HepG2 (cell line): Measurements from ENCODE around the gene PLXNB2.

Experiments
- EZH2 ChIP-seq: conservative IDR thresholded peaks from 2 replicates; pipeline ENCODE4 v1.6.1; 2012; ENCODE audit warnings: mild to moderate bottlenecking, low read depth, low read length, moderate library complexity
- FOXK1 ChIP-seq: sonication (generic); formaldehyde crosslinking; IDR thresholded peaks from 2 replicates; pipeline ENCODE4 v1.4.0; 2020; ENCODE audit warnings: low read depth, missing genetic modification reagents, borderline replicate concordance
- PHF5A ChIP-seq: IDR thresholded peaks from one replicate; pipeline ENCODE4 v1.6.1; 2018; ENCODE audit warnings: low read depth, missing genetic modification reagents; ENCODE audit not compliant: unreplicated experiment
- RBFOX2 ChIP-seq: fragments of 200-400 bp; formaldehyde crosslinking; IDR thresholded peaks from 2 replicates; pipeline ENCODE4 v1.6.1; 2017; ENCODE audit warnings: low read depth, mild to moderate bottlenecking, low read length
- SMC3 ChIP-seq: IDR thresholded peaks from 2 replicates; pipeline ENCODE4 v1.6.1; 2011; ENCODE audit warnings: low read length, improper control_type of control experiment
- SRSF9 ChIP-seq: fragments of 200-400 bp; formaldehyde crosslinking; IDR thresholded peaks from 2 replicates; pipeline ENCODE4 v1.6.1; 2018; ENCODE audit warnings: borderline replicate concordance, mild to moderate bottlenecking, low read depth, low read length; ENCODE audit not compliant: insufficient read depth, poor library complexity, severe bottlenecking
- ZNF33A ChIP-seq: sonication (generic); formaldehyde crosslinking; IDR thresholded peaks from 2 replicates; pipeline ENCODE4 v1.5.1; 2020; ENCODE audit warnings: missing genetic modification reagents, mild to moderate bottlenecking, moderate library complexity, borderline replicate concordance
- ZNF790 ChIP-seq: sonication (generic); formaldehyde crosslinking; IDR thresholded peaks from 2 replicates; pipeline ENCODE4 v1.8.0; 2022; ENCODE audit warnings: missing genetic modification reagents, mild to moderate bottlenecking, borderline replicate concordance
- TF ChIP-seq, protein P1 (sequence below): sonication (generic); formaldehyde crosslinking; IDR thresholded peaks from one replicate; pipeline ENCODE4 v1.5.1; 2020; ENCODE audit warnings: mild to moderate bottlenecking, missing genetic modification reagents; ENCODE audit errors: not compliant biosample characterization
- TF ChIP-seq, protein P2 (sequence below): sonication (generic); formaldehyde crosslinking; IDR thresholded peaks from 2 replicates; pipeline ENCODE4 v1.4.0; 2020; ENCODE audit warnings: missing genetic modification reagents
- TF ChIP-seq, protein P3 (sequence below): sonication (generic); formaldehyde crosslinking; IDR thresholded peaks from 2 replicates; pipeline ENCODE4 v1.5.0; 2020; ENCODE audit warnings: mild to moderate bottlenecking, missing genetic modification reagents, moderate library complexity

DNA sequence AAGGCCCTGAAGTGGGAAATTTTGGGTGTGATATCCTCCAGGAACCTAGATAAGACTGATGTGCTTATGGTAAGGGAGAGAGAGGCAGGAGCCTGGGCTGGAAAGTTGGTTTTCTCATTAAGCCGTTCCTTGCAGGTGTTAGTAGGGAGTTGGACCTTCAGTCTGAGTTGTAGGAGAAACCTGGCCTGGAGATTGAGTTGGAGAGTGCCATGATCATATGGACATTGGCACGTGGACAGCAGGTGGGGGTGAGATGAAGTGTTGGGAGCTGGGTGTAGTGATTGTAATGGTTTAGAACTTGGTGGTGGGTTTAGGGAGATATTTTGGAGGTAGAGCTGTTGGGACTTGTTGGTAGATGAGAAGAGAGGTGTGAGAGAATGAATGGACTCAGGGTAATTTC lies 40.6 kb upstream of the PLXNB2 start:
- TF ChIP-seq RBFOX2, result no peak
- TF ChIP-seq, protein P1, sequence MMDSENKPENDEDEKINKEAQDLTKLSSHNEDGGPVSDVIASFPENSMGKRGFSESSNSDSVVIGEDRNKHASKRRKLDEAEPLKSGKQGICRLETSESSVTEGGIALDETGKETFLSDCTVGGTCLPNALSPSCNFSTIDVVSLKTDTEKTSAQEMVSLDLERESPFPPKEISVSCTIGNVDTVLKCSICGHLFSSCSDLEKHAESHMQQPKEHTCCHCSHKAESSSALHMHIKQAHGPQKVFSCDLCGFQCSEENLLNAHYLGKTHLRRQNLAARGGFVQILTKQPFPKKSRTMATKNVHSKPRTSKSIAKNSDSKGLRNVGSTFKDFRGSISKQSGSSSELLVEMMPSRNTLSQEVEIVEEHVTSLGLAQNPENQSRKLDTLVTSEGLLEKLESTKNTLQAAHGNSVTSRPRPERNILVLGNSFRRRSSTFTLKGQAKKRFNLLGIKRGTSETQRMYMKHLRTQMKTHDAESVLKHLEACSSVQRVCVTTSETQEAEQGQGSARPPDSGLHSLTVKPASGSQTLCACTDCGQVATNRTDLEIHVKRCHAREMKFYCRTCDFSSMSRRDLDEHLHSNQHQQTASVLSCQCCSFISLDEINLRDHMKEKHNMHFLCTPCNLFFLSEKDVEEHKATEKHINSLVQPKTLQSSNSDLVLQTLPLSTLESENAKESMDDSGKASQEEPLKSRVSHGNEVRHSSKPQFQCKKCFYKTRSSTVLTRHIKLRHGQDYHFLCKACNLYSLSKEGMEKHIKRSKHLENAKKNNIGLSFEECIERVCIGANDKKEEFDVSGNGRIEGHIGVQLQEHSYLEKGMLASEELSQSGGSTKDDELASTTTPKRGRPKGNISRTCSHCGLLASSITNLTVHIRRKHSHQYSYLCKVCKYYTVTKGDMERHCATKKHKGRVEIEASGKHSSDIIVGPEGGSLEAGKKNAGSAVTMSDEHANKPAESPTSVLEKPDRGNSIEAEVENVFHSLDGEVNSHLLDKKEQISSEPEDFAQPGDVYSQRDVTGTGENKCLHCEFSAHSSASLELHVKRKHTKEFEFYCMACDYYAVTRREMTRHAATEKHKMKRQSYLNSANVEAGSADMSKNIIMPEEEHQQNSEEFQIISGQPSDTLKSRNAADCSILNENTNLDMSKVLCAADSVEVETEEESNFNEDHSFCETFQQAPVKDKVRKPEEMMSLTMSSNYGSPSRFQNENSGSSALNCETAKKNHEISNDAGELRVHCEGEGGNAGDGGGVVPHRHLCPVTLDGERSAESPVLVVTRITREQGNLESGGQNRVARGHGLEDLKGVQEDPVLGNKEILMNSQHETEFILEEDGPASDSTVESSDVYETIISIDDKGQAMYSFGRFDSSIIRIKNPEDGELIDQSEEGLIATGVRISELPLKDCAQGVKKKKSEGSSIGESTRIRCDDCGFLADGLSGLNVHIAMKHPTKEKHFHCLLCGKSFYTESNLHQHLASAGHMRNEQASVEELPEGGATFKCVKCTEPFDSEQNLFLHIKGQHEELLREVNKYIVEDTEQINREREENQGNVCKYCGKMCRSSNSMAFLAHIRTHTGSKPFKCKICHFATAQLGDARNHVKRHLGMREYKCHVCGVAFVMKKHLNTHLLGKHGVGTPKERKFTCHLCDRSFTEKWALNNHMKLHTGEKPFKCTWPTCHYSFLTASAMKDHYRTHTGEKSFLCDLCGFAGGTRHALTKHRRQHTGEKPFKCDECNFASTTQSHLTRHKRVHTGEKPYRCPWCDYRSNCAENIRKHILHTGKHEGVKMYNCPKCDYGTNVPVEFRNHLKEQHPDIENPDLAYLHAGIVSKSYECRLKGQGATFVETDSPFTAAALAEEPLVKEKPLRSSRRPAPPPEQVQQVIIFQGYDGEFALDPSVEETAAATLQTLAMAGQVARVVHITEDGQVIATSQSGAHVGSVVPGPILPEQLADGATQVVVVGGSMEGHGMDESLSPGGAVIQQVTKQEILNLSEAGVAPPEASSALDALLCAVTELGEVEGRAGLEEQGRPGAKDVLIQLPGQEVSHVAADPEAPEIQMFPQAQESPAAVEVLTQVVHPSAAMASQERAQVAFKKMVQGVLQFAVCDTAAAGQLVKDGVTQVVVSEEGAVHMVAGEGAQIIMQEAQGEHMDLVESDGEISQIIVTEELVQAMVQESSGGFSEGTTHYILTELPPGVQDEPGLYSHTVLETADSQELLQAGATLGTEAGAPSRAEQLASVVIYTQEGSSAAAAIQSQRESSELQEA (CRISPR knock-in tag), result no peak
- TF ChIP-seq ZNF790, result no peak
- TF ChIP-seq EZH2, result no peak
- no peak for TF ChIP-seq SRSF9
- TF ChIP-seq SMC3, result no peak
- no peak for TF ChIP-seq FOXK1
- TF ChIP-seq, protein P2, sequence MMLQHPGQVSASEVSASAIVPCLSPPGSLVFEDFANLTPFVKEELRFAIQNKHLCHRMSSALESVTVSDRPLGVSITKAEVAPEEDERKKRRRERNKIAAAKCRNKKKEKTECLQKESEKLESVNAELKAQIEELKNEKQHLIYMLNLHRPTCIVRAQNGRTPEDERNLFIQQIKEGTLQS (CRISPR knock-in tag), result no peak
- TF ChIP-seq PHF5A (CRISPR knock-in tag), result no peak
- TF ChIP-seq ZNF33A (CRISPR knock-in tag), result no peak
- TF ChIP-seq, protein P3, sequence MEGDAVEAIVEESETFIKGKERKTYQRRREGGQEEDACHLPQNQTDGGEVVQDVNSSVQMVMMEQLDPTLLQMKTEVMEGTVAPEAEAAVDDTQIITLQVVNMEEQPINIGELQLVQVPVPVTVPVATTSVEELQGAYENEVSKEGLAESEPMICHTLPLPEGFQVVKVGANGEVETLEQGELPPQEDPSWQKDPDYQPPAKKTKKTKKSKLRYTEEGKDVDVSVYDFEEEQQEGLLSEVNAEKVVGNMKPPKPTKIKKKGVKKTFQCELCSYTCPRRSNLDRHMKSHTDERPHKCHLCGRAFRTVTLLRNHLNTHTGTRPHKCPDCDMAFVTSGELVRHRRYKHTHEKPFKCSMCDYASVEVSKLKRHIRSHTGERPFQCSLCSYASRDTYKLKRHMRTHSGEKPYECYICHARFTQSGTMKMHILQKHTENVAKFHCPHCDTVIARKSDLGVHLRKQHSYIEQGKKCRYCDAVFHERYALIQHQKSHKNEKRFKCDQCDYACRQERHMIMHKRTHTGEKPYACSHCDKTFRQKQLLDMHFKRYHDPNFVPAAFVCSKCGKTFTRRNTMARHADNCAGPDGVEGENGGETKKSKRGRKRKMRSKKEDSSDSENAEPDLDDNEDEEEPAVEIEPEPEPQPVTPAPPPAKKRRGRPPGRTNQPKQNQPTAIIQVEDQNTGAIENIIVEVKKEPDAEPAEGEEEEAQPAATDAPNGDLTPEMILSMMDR (CRISPR knock-in tag), result no peak
